B cell (primary cell): Measurements from ENCODE around the gene CDH7. TPM values are rescaled to one million over a fixed set of nuclear protein-coding genes. Genes with fewer than 3 reads are reported as not detected.

Experiments
- ATAC-seq: fragments of 200-7000 bp; cut with Tn5 transposase; one replicate; pipeline ENCODE4 v1.10.0; 2021; ENCODE audit warnings: low read depth, mild to moderate bottlenecking, moderate number of reproducible peaks, moderate library complexity
- CTCF ChIA-PET: fragments of 350-600 bp; sonication (Branson Sonifier 250); formaldehyde crosslinking; loops from one replicate; lab custom pipeline; 2021; ENCODE audit warnings: antibody characterized with exemption, inconsistent platforms; lab: Charles Lee
- POLR2A ChIA-PET: fragments of 350-600 bp; sonication (Branson Sonifier 250); formaldehyde crosslinking; loops from one replicate; lab custom pipeline; 2021; ENCODE audit warnings: antibody characterized with exemption; lab: Charles Lee
- DNase-seq: peaks from one replicate; pipeline ENCODE4 v3.0.0; 2013
- H2AFZ ChIP-seq: 2 replicates; pipeline ENCODE4 v1.6.1; 2012; ENCODE audit warnings: mild to moderate bottlenecking, low read depth, low read length; ENCODE audit not compliant: insufficient read depth, poor library complexity, severe bottlenecking
- H3K27ac ChIP-seq, 2 donors: 1 replicate in 1 of 2; 2 replicates in 1 of 2; pipeline ENCODE4 v1.5.1; 2012 to 2013; ENCODE audit warnings: low read length in 2 of 2, mild to moderate bottlenecking in 2 of 2, moderate library complexity in 1 of 2
- H3K27me3 ChIP-seq, 4 experiments: fragments of 200-600 bp in 1 of 4; sonication (generic) in 1 of 4; replicated peaks in 1 of 4; 1 replicate in 2 of 4; 2 replicates in 2 of 4; pipeline versions ENCODE4 v1.6.1 to v1.7.0; 2013 to 2016; ENCODE audit warnings: low read length in 3 of 4, mild to moderate bottlenecking in 2 of 4, mixed read lengths in 1 of 4, moderate library complexity in 1 of 4; ENCODE audit not compliant: insufficient read depth in 4 of 4, control insufficient read depth in 3 of 4; ENCODE audit errors: control extremely low read depth in 1 of 4
- H3K36me3 ChIP-seq, 2 experiments: replicated peaks in 1 of 2; 1 replicate in 1 of 2; 2 replicates in 1 of 2; pipeline versions ENCODE4 v1.6.1 to v1.7.1; 2013; ENCODE audit warnings: low read length in 1 of 2; ENCODE audit not compliant: insufficient read depth in 2 of 2, control insufficient read depth in 1 of 2; ENCODE audit errors: control extremely low read depth in 1 of 2, extremely low read depth in 1 of 2
- H3K4me1 ChIP-seq, 2 donors: fragments of 200-600 bp in 1 of 2; sonication (generic) in 1 of 2; 1 replicate in 1 of 2; 2 replicates in 1 of 2; pipeline versions ENCODE4 v1.5.1 to v1.6.1; 2013 to 2017; ENCODE audit warnings: low read length in 2 of 2; ENCODE audit not compliant: control insufficient read depth in 2 of 2, insufficient read depth in 2 of 2
- H3K4me2 ChIP-seq: replicated peaks from 2 replicates; pipeline ENCODE3; 2012; ENCODE audit warnings: mild to moderate bottlenecking, low read depth, low read length; ENCODE audit not compliant: poor library complexity, severe bottlenecking
- H3K4me3 ChIP-seq, 5 experiments: fragments of 200-600 bp in 1 of 5; sonication (generic) in 1 of 5; 1 replicate in 3 of 5; 2 replicates in 2 of 5; pipeline versions ENCODE4 v1.5.1 to v1.7.0; 2011 to 2016; ENCODE audit warnings: low read length in 4 of 5, mild to moderate bottlenecking in 4 of 5, low read depth in 2 of 5, control low read depth in 1 of 5, moderate library complexity in 1 of 5; ENCODE audit not compliant: insufficient read depth in 1 of 5; ENCODE audit errors: control extremely low read depth in 1 of 5, extremely low read depth in 1 of 5
- H3K79me2 ChIP-seq: fragments of 200-600 bp; sonication (generic); one replicate; pipeline ENCODE4 v1.6.0; 2016; ENCODE audit warnings: low read length; ENCODE audit not compliant: control insufficient read depth, insufficient read depth
- H3K9ac ChIP-seq: fragments of 200-600 bp; sonication (generic); 2 replicates; pipeline ENCODE4 v1.6.1; 2017; ENCODE audit warnings: mild to moderate bottlenecking, low read length, moderate library complexity
- H3K9me3 ChIP-seq, 3 donors: one replicate each; pipeline versions ENCODE4 v1.6.1 to v1.7.1; 2013; ENCODE audit warnings: low read length in 2 of 3; ENCODE audit not compliant: control insufficient read depth in 2 of 3, insufficient read depth in 1 of 3; ENCODE audit errors: control extremely low read depth in 1 of 3
- H4K20me1 ChIP-seq: 2 replicates; pipeline ENCODE4 v1.6.0; 2012; ENCODE audit warnings: mild to moderate bottlenecking, low read length; ENCODE audit not compliant: insufficient read depth, control insufficient read depth, poor library complexity, severe bottlenecking
- H3K27ac Mint-ChIP-seq: one replicate; pipeline ENCODE4 v1.8.0; 2021; ENCODE audit warnings: mixed read lengths
- H3K27me3 Mint-ChIP-seq: one replicate; pipeline ENCODE4 v1.8.0; 2021; ENCODE audit warnings: mixed read lengths
- H3K4me1 Mint-ChIP-seq: one replicate; pipeline ENCODE4 v1.8.0; 2021; ENCODE audit warnings: mixed read lengths
- H3K4me3 Mint-ChIP-seq: one replicate; pipeline ENCODE4 v1.8.0; 2021; ENCODE audit warnings: mixed read lengths
- H3K9me3 Mint-ChIP-seq: one replicate; pipeline ENCODE4 v1.8.0; 2022; ENCODE audit warnings: mixed read lengths; ENCODE audit not compliant: insufficient read depth
- CTCF ChIP-seq: fragments of 200-600 bp; IDR thresholded peaks from one replicate; pipeline ENCODE4 v1.8.0; 2022; ENCODE audit warnings: antibody characterized with exemption, mild to moderate bottlenecking
- EZH2 ChIP-seq: IDR thresholded peaks from 2 replicates; pipeline ENCODE4 v1.6.1; 2012; ENCODE audit warnings: borderline replicate concordance, low read depth, mild to moderate bottlenecking, moderate library complexity, low read length; ENCODE audit not compliant: insufficient read depth, poor library complexity, severe bottlenecking
- WGBS: methylation state at CpG from one replicate; pipeline ENCODE4 v1.1.5; 2013; ENCODE audit warnings: missing lambda C conversion rate; ENCODE audit not compliant: insufficient coverage; 5-methylcytosine and 5-hydroxymethylcytosine counted together
- intact Hi-C: fragments of 100-400 bp; cut with micrococcal nuclease; formaldehyde crosslinking; loops from one replicate; pipeline ENCODE4 v1.10.0; 2022
- polyA plus RNA-seq: library from polyadenylated mRNA; depleted of rRNA; stranded (reverse); fragments of >200 nt; gene quantifications from 2 replicates; pipeline ENCODE4 v1.2.3, GENCODE V29; 2012
- total RNA-seq, 2 donors: library from RNA; stranded (reverse); fragments of 120-200 nt in 1 of 2; gene quantifications; 1 replicate in 1 of 2; 2 replicates in 1 of 2; pipeline versions ENCODE4 v1.2.3 to v1.2.4, GENCODE V29; 2013 to 2022

CDH7 gene
- total and polyA plus RNA-seq, 2 donors (not counting 1 experiment from before 2014, with no cell fraction given) = not detected

GRCh38 chr18:65835881-65836280 lies 85.1 kb downstream of the CDH7 start:
- H3K4me3 Mint-ChIP-seq = no peak overlapping the region
- no peak overlapping the region for H2AFZ ChIP-seq
- 86% methylated on average over 3 of the region's 4 CpGs for WGBS
- H3K27ac ChIP-seq = no peak overlapping the region
- H3K4me2 ChIP-seq = no peak overlapping the region
- H4K20me1 ChIP-seq = no peaks in the 10 kb centered on the region
- H3K9me3 ChIP-seq = peaks cover 0 to 4% (median 1%) of the 10 kb centered on the region in 3 donors
- H3K79me2 ChIP-seq = no peaks in the 10 kb centered on the region
- ChIA-PET CTCF (no interaction called here), POLR2A (no interaction called here)
- ATAC-seq (no peak), DNase-seq (no peak)
- no peak for TF ChIP-seq EZH2
- TF ChIP-seq CTCF = no peak
- intact Hi-C loops = no loop called here
- H3K36me3 ChIP-seq = no peaks in the 10 kb centered on the region
- H3K9me3 Mint-ChIP-seq = peaks cover 2% of the 10 kb centered on the region
- H3K4me1 Mint-ChIP-seq = no peaks in the 10 kb centered on the region
- no peaks in the 10 kb centered on the region for H3K27me3 Mint-ChIP-seq
- no peak overlapping the region for H3K4me3 ChIP-seq
- no peak overlapping the region for H3K27ac Mint-ChIP-seq
- H3K27me3 ChIP-seq = no peaks in the 10 kb centered on the region
- H3K4me1 ChIP-seq = no peaks in the 10 kb centered on the region
- no peak overlapping the region for H3K9ac ChIP-seq

GRCh38 chr18:65846107-65846506 lies 95.3 kb downstream of the CDH7 start:
- Mint-ChIP-seq H3K27ac (no peak overlapping the region), H3K27me3 (no peaks in the 10 kb centered on the region), H3K4me1 (no peaks in the 10 kb centered on the region), H3K4me3 (no peak overlapping the region), H3K9me3 (no peaks in the 10 kb centered on the region)
- H3K4me1 ChIP-seq = no peaks in the 10 kb centered on the region
- ChIA-PET CTCF (no interaction called here), POLR2A (no interaction called here)
- no peak for TF ChIP-seq CTCF
- no peak for TF ChIP-seq EZH2
- intact Hi-C loops = no loop called here
- H3K36me3 ChIP-seq = no peaks in the 10 kb centered on the region
- H2AFZ ChIP-seq = no peak overlapping the region
- H3K4me3 ChIP-seq = no peak overlapping the region
- ATAC-seq = no peak
- no peak overlapping the region for H3K4me2 ChIP-seq
- H3K27me3 ChIP-seq = no peaks in the 10 kb centered on the region
- H3K9me3 ChIP-seq = peaks cover 0 to 3% (median 0%) of the 10 kb centered on the region in 3 donors
- no peak for DNase-seq
- H3K27ac ChIP-seq = no peak overlapping the region
- no CpG with 5 or more reads among the region's 2 CpGs for WGBS
- H3K9ac ChIP-seq = no peak overlapping the region
- no peaks in the 10 kb centered on the region for H4K20me1 ChIP-seq
- H3K79me2 ChIP-seq = no peaks in the 10 kb centered on the region
